HG03280 (cell line): ENCODE data around the gene CAAP1.
"Not testable (repeated sequence)": the region's sequence is repeated elsewhere in the genome, so short reads cannot be mapped to it uniquely, and the experiment has no call there.

Experiments used
- ATAC-seq: cut with Tn5 transposase; IDR thresholded peaks from one replicate; pipeline ENCODE4 v1.9.1; 2021; ENCODE audit warnings: mild to moderate bottlenecking, moderate library complexity; ENCODE audit not compliant: unreplicated experiment

CAAP1 gene

DNA sequence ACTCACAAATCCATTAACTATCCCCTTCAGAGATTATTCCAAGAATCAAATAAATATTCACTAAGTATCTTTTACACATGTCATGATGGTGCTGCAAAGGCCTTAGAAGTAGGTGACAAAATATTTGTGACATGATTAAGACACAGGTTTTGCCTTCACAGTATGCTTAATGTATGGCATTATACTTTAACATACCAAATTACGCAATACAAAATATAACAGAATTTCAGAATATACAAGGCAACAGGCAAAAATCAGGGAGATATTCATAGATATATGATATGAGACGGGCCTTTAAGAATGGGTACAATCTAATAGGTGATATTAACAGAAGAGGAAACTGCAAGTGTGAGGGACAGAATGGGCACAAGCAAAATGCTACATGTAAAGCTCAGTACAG, 41.6 kb downstream of the CAAP1 start:
- ATAC-seq = no peak

DNA sequence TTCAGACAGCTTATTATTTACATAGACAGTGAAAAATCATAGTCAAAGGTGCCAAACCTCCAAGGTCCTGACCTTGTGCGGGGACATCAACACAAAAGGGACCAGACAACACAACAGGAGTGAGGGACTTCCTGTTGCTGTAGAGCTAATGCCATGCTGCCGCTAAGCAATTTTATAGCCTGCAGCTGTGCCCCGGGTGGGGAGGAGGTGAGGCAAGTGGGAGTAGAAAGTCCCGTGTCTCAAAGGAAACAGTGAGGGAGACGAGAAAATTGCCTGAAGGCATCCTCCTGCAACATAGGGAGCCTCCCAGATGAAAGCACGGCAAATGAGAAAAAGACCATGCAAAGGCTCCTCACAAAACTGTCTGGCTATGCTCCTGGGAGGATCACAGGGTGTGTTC, 58.8 kb downstream of the CAAP1 start:
- no peak for ATAC-seq

DNA sequence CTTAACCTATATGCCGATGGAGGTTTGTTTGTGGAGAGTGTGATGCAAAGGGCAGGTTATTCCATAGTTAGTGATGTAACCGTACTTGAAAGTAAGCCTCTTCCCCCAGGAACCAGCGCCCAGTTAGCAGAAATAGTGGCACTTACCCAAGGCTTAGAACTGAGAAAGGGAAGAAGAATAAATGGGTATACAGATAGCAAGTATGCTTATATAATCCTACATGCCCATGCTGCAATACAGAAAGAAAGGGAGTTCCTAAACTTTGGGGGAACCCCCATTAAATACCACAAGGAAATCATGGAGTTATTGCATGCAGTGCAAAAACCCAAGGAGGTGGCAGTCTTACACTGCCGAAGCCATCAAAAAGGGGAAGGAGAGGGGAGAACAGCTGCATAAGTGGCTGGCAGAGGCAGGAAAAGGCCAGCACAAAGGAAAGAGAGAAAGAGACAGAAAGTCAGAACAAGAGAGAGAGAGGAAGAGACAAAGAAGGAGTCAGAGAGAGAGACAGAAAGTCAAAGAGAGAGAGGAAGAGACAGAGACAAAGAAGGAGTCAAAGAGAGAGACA, 64.1 kb downstream of the CAAP1 start:
- not testable (repeated sequence) for ATAC-seq

GRCh38 chr9:26814799-26815198, 77.8 kb downstream of the CAAP1 start:
- no peak for ATAC-seq

GRCh38 chr9:26813247-26813646, 79.4 kb downstream of the CAAP1 start:
- ATAC-seq = no peak

DNA sequence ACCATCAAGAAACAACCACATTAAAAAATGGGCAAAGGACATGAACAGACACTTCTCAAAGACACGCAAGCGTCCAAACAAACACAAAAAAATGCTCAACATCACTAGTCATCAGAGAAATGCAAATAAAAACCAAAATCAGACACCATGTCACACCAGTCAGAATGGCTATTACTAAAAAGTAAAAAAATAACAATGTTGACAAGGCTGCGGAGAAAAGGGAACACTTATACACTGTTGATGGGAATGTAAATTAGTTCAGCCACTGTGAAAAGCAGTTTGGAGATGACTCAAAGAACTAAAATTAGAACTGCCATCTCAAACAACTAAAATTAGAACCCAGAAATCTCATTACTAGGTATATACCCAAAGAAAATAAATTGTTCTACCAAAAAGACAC, 80.4 kb downstream of the CAAP1 start:
- no peak for ATAC-seq

GRCh38 chr9:26811106-26811505, 81.5 kb downstream of the CAAP1 start:
- ATAC-seq = no peak

DNA sequence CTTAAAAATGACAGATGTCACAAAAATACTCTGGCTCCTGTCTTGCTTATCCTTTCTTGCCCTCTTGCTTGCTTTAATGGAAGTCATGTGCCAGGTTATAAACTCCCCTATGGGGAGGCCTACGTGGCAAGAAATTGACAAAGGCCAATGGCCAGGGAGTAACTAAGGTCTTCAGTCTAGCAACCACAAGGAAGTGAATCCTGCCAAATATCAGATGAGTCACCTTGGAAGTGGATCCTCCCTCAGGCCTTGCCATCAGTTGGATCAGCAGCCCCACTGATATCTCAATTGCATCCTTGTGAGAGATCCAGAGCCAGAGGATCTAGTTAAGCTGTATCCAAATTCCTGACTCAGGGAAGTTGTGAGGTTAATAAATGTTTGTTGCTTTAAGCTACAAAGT, 82.8 kb downstream of the CAAP1 start:
- ATAC-seq = no peak

- ATAC-seq = no peak
These were observed 85.4 kb downstream of the CAAP1 start for GRCh38 chr9:26807161-26807560.

DNA sequence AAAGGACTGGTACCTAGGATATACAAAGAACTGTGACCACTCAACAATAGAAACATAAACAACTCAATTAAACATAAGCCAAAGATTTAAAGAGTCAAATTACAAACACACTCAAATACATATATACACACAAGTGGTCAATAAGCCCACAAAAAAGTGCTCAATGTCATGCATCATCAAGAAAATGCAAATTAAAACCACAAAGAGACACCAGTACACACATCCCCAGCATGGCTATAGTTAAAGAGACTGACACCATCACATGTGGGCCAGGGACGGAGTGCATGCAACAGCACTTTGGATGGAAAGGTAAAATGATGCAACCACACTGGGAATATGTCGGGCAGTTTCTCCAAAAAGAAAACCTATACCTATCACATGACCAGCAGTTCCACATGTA, 89.7 kb downstream of the CAAP1 start:
- ATAC-seq = no peak

- no peak for ATAC-seq
These were observed 90.8 kb downstream of the CAAP1 start for GRCh38 chr9:26801772-26802171.

- ATAC-seq = no peak
These were observed 92.3 kb downstream of the CAAP1 start for GRCh38 chr9:26800322-26800721.

GRCh38 chr9:26791274-26791673, 101.3 kb downstream of the CAAP1 start:
- ATAC-seq = no peak
